Natural killer cell (primary cell): Measurements from ENCODE around the gene GCLC. TPM values are rescaled to one million over a fixed set of nuclear protein-coding genes. Genes with fewer than 3 reads are reported as not detected.

Source experiments
- ATAC-seq, 3 donors: fragments of 150-1000 bp in 2 of 3; fragments of 200-7000 bp in 1 of 3; cut with Tn5 transposase; 1 replicate in 1 of 3; 2 replicates in 2 of 3; pipeline ENCODE4 v1.10.0; 2021; ENCODE audit warnings: mild to moderate bottlenecking in 2 of 3, moderate library complexity in 2 of 3
- DNase-seq, 2 donors: peaks; one replicate each; pipeline versions ENCODE4 v3.0.0 to v3.0.0-alpha.2; 2013 to 2021; ENCODE audit warnings: mixed read lengths in 1 of 2
- H3K27ac ChIP-seq: one replicate; pipeline ENCODE4 v1.5.1; 2013; ENCODE audit warnings: mild to moderate bottlenecking, low read length
- H3K27me3 ChIP-seq: one replicate; pipeline ENCODE4 v1.6.1; 2013; ENCODE audit warnings: low read length; ENCODE audit not compliant: control insufficient read depth, insufficient read depth
- H3K36me3 ChIP-seq: one replicate; pipeline ENCODE4 v1.6.1; 2013; ENCODE audit warnings: low read length; ENCODE audit not compliant: control insufficient read depth, insufficient read depth
- H3K4me1 ChIP-seq: one replicate; pipeline ENCODE4 v1.6.1; 2013; ENCODE audit warnings: low read length; ENCODE audit not compliant: control insufficient read depth, insufficient read depth
- H3K4me3 ChIP-seq: one replicate; pipeline ENCODE4 v1.5.1; 2013; ENCODE audit warnings: low read length
- H3K9me3 ChIP-seq: one replicate; pipeline ENCODE4 v1.6.1; 2013; ENCODE audit warnings: low read length; ENCODE audit not compliant: control insufficient read depth, insufficient read depth
- H3K27ac Mint-ChIP-seq, 2 donors: one replicate each; pipeline ENCODE4 v1.8.0; 2022; ENCODE audit warnings: mild to moderate bottlenecking in 2 of 2, mixed read lengths in 2 of 2, moderate library complexity in 1 of 2
- H3K27me3 Mint-ChIP-seq, 2 donors: one replicate each; pipeline ENCODE4 v1.8.0; 2022; ENCODE audit warnings: low read depth in 2 of 2, mixed read lengths in 2 of 2
- H3K36me3 Mint-ChIP-seq: one replicate; pipeline ENCODE4 v1.8.0; 2022; ENCODE audit warnings: mixed read lengths
- H3K4me1 Mint-ChIP-seq, 2 donors: one replicate each; pipeline ENCODE4 v1.8.0; 2022; ENCODE audit warnings: mixed read lengths in 2 of 2
- H3K4me3 Mint-ChIP-seq: one replicate; pipeline ENCODE4 v1.8.0; 2022; ENCODE audit warnings: mild to moderate bottlenecking, moderate library complexity, mixed read lengths
- H3K9me3 Mint-ChIP-seq, 2 donors: one replicate each; pipeline ENCODE4 v1.8.0; 2022; ENCODE audit warnings: mixed read lengths in 2 of 2
- WGBS: methylation state at CpG from one replicate; pipeline ENCODE4 v1.1.7; 2013; ENCODE audit warnings: missing lambda C conversion rate; ENCODE audit not compliant: insufficient coverage; 5-methylcytosine and 5-hydroxymethylcytosine counted together
- intact Hi-C: fragments of 100-400 bp; cut with micrococcal nuclease; formaldehyde crosslinking; loops from one replicate; pipeline ENCODE4 v1.14.2; 2022
- total RNA-seq, 4 donors: library from RNA; stranded (reverse); fragments of 120-200 nt in 1 of 4; gene quantifications; one replicate each; pipeline versions ENCODE4 v1.2.3 to v1.2.4, GENCODE V29; 2013 to 2022
- TF ChIP-seq, protein P1 (sequence below): fragments of 200-600 bp; IDR thresholded peaks from one replicate; pipeline ENCODE4 v1.8.0; 2022; ENCODE audit warnings: antibody characterized with exemption

GCLC gene
- total RNA-seq, 3 donors from 2014 or later (not counting 1 experiment from before 2014, with no cell fraction given) = 39.0 to 52.7 (median 39.2) TPM

DNA sequence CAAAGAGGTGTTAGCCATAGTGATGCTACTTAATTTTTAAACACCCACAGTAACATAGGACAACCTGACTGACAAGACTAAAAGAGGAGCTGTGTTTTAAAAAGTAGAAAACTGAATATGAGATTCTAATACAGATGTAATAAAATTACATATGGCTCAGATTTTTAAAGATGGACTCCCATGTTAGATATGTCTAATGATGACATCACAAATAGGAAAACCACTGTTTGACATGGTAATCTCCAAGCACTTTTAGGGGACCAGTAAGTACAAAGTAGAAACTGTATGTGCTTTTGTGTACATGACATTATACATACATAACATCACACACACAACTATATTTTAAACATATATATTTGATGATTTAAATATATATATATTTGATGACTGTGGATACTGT lies 16.8 kb downstream of the GCLC start:
- DNase-seq = no peak
- Histone ChIP-seq H3K4me3 (no peak overlapping the region), H3K4me1 (peaks cover 6% of the 10 kb centered on the region), H3K27me3 (no peaks in the 10 kb centered on the region), H3K27ac (no peak overlapping the region), H3K9me3 (no peaks in the 10 kb centered on the region), H3K36me3 (no peaks in the 10 kb centered on the region)
- TF ChIP-seq, protein P1, sequence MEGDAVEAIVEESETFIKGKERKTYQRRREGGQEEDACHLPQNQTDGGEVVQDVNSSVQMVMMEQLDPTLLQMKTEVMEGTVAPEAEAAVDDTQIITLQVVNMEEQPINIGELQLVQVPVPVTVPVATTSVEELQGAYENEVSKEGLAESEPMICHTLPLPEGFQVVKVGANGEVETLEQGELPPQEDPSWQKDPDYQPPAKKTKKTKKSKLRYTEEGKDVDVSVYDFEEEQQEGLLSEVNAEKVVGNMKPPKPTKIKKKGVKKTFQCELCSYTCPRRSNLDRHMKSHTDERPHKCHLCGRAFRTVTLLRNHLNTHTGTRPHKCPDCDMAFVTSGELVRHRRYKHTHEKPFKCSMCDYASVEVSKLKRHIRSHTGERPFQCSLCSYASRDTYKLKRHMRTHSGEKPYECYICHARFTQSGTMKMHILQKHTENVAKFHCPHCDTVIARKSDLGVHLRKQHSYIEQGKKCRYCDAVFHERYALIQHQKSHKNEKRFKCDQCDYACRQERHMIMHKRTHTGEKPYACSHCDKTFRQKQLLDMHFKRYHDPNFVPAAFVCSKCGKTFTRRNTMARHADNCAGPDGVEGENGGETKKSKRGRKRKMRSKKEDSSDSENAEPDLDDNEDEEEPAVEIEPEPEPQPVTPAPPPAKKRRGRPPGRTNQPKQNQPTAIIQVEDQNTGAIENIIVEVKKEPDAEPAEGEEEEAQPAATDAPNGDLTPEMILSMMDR = no peak
- H3K27me3 Mint-ChIP-seq = no peaks in the 10 kb centered on the region
- no peak overlapping the region for H3K4me3 Mint-ChIP-seq
- intact Hi-C loops = no loop called here
- no peak overlapping the region for H3K27ac Mint-ChIP-seq
- no peaks in the 10 kb centered on the region for H3K9me3 Mint-ChIP-seq
- no peak for ATAC-seq
- peaks cover 40 to 50% of the 10 kb centered on the region in 2 donors for H3K4me1 Mint-ChIP-seq
- no peaks in the 10 kb centered on the region for H3K36me3 Mint-ChIP-seq

DNA sequence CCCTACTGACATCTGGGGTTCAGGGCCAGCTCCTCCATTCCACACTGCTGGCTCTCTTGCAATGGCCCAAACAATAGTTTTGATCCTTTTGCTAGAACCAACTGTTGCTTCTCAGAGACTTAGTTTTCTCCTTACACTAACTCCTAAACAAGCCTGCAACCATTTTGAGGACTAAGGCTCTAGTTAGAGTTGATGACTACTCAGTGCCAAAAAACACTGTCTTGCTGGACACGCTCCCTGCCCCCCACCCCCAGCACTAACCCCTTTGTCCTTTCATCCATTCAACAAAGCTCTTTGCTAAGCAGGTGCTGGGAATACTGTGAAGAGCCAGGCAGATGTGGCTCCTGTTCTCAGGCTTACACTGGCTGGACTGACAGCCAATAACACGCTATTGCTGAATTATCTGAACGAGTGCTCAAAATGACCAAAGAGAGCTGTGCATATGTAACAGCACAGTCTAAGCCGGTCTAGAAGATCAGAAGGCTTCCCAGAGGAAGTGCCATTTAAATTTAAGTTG lies 17.6 kb downstream of the GCLC start:
- ATAC-seq = no peak
- DNase-seq = no peak
- TF ChIP-seq, protein P1 = no peak
- Mint-ChIP-seq H3K4me3 (no peak overlapping the region), H3K27me3 (no peaks in the 10 kb centered on the region), H3K36me3 (no peaks in the 10 kb centered on the region), H3K27ac (no peak overlapping the region), H3K4me1 (peaks cover 39 to 42% of the 10 kb centered on the region in 2 donors), H3K9me3 (no peaks in the 10 kb centered on the region)
- H3K36me3 ChIP-seq = no peaks in the 10 kb centered on the region
- no peaks in the 10 kb centered on the region for H3K9me3 ChIP-seq
- no peak overlapping the region for H3K4me3 ChIP-seq
- H3K27ac ChIP-seq = no peak overlapping the region
- intact Hi-C loops = no loop called here
- H3K4me1 ChIP-seq = peaks cover 6% of the 10 kb centered on the region
- no peaks in the 10 kb centered on the region for H3K27me3 ChIP-seq
- WGBS = 98% methylated on average over 4 of the region's 4 CpGs

DNA sequence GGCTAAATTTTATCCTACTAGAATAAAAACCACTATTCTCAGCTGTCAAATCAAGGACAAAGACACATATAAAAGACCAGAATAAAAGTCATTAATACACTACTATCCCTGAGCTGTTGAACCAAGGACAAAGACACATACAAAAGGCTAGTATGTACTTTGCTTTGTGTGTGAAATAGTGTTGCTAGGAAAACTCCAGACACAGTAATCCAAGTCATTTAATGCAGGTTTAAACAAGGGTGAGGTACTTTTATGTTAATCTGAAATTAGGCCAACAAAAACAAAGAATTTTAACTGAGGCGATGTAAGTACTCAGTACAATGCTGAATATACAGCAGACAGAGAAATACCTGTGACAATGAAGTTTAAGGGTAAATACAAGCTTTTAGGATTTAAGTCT lies 18.9 kb downstream of the GCLC start:
- no peaks in the 10 kb centered on the region for H3K27me3 ChIP-seq
- WGBS = 100% methylated on average over 1 of the region's 1 CpG
- no peaks in the 10 kb centered on the region for H3K36me3 ChIP-seq
- H3K4me3 ChIP-seq = no peak overlapping the region
- intact Hi-C loops = no loop called here
- H3K27me3 Mint-ChIP-seq = no peaks in the 10 kb centered on the region
- H3K27ac Mint-ChIP-seq = no peak overlapping the region
- no peaks in the 10 kb centered on the region for H3K9me3 ChIP-seq
- peaks cover 27 to 29% of the 10 kb centered on the region in 2 donors for H3K4me1 Mint-ChIP-seq
- H3K4me3 Mint-ChIP-seq = no peak overlapping the region
- DNase-seq = no peak
- ATAC-seq = no peak
- no peaks in the 10 kb centered on the region for H3K9me3 Mint-ChIP-seq
- no peaks in the 10 kb centered on the region for H3K4me1 ChIP-seq
- TF ChIP-seq, protein P1 = no peak
- no peak overlapping the region for H3K27ac ChIP-seq
- no peaks in the 10 kb centered on the region for H3K36me3 Mint-ChIP-seq

GRCh38 chr6:53524455-53524815 lies 20.5 kb downstream of the GCLC start:
- no peak overlapping the region for H3K4me3 ChIP-seq
- peaks cover 23% of the 10 kb centered on the region in 2 donors for H3K4me1 Mint-ChIP-seq
- H3K27me3 ChIP-seq = no peaks in the 10 kb centered on the region
- no peaks in the 10 kb centered on the region for H3K9me3 ChIP-seq
- ATAC-seq = no peak
- H3K9me3 Mint-ChIP-seq = no peaks in the 10 kb centered on the region
- H3K36me3 ChIP-seq = peaks cover 2% of the 10 kb centered on the region
- DNase-seq = no peak
- WGBS = 93% methylated on average over 1 of the region's 1 CpG
- peaks cover 9% of the 10 kb centered on the region for H3K36me3 Mint-ChIP-seq
- H3K27ac ChIP-seq = no peak overlapping the region
- H3K4me3 Mint-ChIP-seq = no peak overlapping the region
- no peaks in the 10 kb centered on the region for H3K27me3 Mint-ChIP-seq
- H3K27ac Mint-ChIP-seq = no peak overlapping the region
- no peaks in the 10 kb centered on the region for H3K4me1 ChIP-seq
- intact Hi-C loops = no loop called here
- TF ChIP-seq, protein P1 = no peak
